HepG2 (cell line): Measurements from ENCODE around the gene ARF4. TPM values are rescaled to one million over a fixed set of nuclear protein-coding genes. Genes with fewer than 3 reads are reported as not detected.

ENCODE experiments used
- BRCA1 ChIP-seq: sonication (generic); formaldehyde crosslinking; IDR thresholded peaks from 2 replicates; pipeline ENCODE4 v1.4.0; 2020; ENCODE audit warnings: missing genetic modification reagents
- CENPX ChIP-seq: sonication (generic); formaldehyde crosslinking; IDR thresholded peaks from 2 replicates; pipeline ENCODE4 v1.9.0; 2021; ENCODE audit warnings: mild to moderate bottlenecking, missing genetic modification reagents, moderate library complexity
- CREM ChIP-seq, 2 experiments: sonication (generic) in 1 of 2; formaldehyde crosslinking in 1 of 2; IDR thresholded peaks; 2 replicates each; pipeline versions ENCODE4 v1.4.0 to v1.6.1; 2016 to 2020; ENCODE audit warnings: antibody characterized with exemption in 1 of 2, mild to moderate bottlenecking in 1 of 2, missing genetic modification reagents in 1 of 2
- KLF6 ChIP-seq: IDR thresholded peaks from 2 replicates; pipeline ENCODE4 v1.8.0; 2016; ENCODE audit warnings: missing biosample characterization, missing genetic modification reagents
- MED13 ChIP-seq: sonication (generic); formaldehyde crosslinking; IDR thresholded peaks from 2 replicates; pipeline ENCODE4 v1.5.0; 2020; ENCODE audit warnings: missing genetic modification reagents
- MEF2D ChIP-seq: sonication (generic); formaldehyde crosslinking; IDR thresholded peaks from 2 replicates; pipeline ENCODE4 v1.5.1; 2020; ENCODE audit warnings: mild to moderate bottlenecking, missing genetic modification reagents
- PRDM10 ChIP-seq: sonication (generic); formaldehyde crosslinking; IDR thresholded peaks from 2 replicates; pipeline ENCODE4 v1.4.0; 2020; ENCODE audit warnings: low read depth, missing genetic modification reagents
- RBM22 ChIP-seq: fragments of 200-400 bp; formaldehyde crosslinking; optimal IDR thresholded peaks from 2 replicates; pipeline ENCODE3; 2017; ENCODE audit warnings: mild to moderate bottlenecking, low read length, moderate library complexity
- RXRB ChIP-seq: IDR thresholded peaks from 2 replicates; pipeline ENCODE4 v1.6.1; 2016; ENCODE audit warnings: borderline replicate concordance, missing genetic modification reagents, missing compliant biosample characterization
- SMARCC2 ChIP-seq: fragments of 450-650 bp; IDR thresholded peaks from 2 replicates; pipeline ENCODE4 v1.6.1; 2017; ENCODE audit warnings: antibody characterized with exemption, mild to moderate bottlenecking
- SNAI1 ChIP-seq: sonication (generic); formaldehyde crosslinking; IDR thresholded peaks from 2 replicates; pipeline ENCODE4 v1.5.0; 2020; ENCODE audit warnings: mild to moderate bottlenecking, missing genetic modification reagents, borderline replicate concordance
- TRIM22 ChIP-seq: fragments of 450-650 bp; IDR thresholded peaks from 2 replicates; pipeline ENCODE4 v1.6.1; 2017
- ZNF230 ChIP-seq: sonication (generic); formaldehyde crosslinking; IDR thresholded peaks from 2 replicates; pipeline ENCODE4 v1.4.0; 2020; ENCODE audit warnings: mild to moderate bottlenecking, missing genetic modification reagents
- ZNF326 ChIP-seq: sonication (generic); formaldehyde crosslinking; IDR thresholded peaks from 2 replicates; pipeline ENCODE4 v1.4.0; 2020; ENCODE audit warnings: missing genetic modification reagents, borderline replicate concordance
- ZNF382 ChIP-seq: sonication (generic); formaldehyde crosslinking; IDR thresholded peaks from 2 replicates; pipeline ENCODE4 v1.5.0; 2020; ENCODE audit warnings: missing genetic modification reagents, mild to moderate bottlenecking, borderline replicate concordance
- ZNF552 ChIP-seq: sonication (generic); formaldehyde crosslinking; IDR thresholded peaks from 2 replicates; pipeline ENCODE4 v1.9.0; 2022; ENCODE audit warnings: missing genetic modification reagents, mild to moderate bottlenecking, borderline replicate concordance
- ZNF563 ChIP-seq: sonication (generic); formaldehyde crosslinking; IDR thresholded peaks from 2 replicates; pipeline ENCODE4 v1.8.0; 2022; ENCODE audit warnings: mild to moderate bottlenecking, moderate library complexity, missing genetic modification reagents
- polyA plus RNA-seq, 8 experiments: library from polyadenylated mRNA; depleted of rRNA in 3 of 8; stranded (reverse) in 7 of 8; unstranded in 1 of 8; fragments of >200 nt; fragmentation: Illumina TruSeq in 4 of 8; extraction: Trizol in 4 of 8; gene quantifications; 2 replicates each; pipeline versions ENCODE4 v1.2.1 to v1.2.3, GENCODE V29; 2011 to 2016; ENCODE audit warnings: low read depth in 4 of 8, missing spikeins in 1 of 8, mixed read lengths in 1 of 8; ENCODE audit not compliant: insufficient read depth in 1 of 8
- total RNA-seq, 5 experiments: library from RNA; depleted of rRNA; stranded (reverse); fragments of >200 nt; fragmentation: Illumina TruSeq; extraction: Trizol; gene quantifications; 2 replicates each; pipeline ENCODE4 v1.2.3, GENCODE V29; 2016; ENCODE audit warnings: low read depth in 1 of 5
- TF ChIP-seq, protein P1 (sequence below): fragments of 450-650 bp; IDR thresholded peaks from 2 replicates; pipeline ENCODE4 v1.6.1; 2017; ENCODE audit warnings: mild to moderate bottlenecking
- TF ChIP-seq, protein P2 (sequence below): IDR thresholded peaks from 2 replicates; pipeline ENCODE4 v1.6.1; 2018; ENCODE audit warnings: missing genetic modification reagents

The ARF4 gene
- total and polyA plus RNA-seq, 2 of the 13 experiments (the other 11 are each of a cell fraction or from before 2014, with no cell fraction given), result 184 to 250 TPM

DNA sequence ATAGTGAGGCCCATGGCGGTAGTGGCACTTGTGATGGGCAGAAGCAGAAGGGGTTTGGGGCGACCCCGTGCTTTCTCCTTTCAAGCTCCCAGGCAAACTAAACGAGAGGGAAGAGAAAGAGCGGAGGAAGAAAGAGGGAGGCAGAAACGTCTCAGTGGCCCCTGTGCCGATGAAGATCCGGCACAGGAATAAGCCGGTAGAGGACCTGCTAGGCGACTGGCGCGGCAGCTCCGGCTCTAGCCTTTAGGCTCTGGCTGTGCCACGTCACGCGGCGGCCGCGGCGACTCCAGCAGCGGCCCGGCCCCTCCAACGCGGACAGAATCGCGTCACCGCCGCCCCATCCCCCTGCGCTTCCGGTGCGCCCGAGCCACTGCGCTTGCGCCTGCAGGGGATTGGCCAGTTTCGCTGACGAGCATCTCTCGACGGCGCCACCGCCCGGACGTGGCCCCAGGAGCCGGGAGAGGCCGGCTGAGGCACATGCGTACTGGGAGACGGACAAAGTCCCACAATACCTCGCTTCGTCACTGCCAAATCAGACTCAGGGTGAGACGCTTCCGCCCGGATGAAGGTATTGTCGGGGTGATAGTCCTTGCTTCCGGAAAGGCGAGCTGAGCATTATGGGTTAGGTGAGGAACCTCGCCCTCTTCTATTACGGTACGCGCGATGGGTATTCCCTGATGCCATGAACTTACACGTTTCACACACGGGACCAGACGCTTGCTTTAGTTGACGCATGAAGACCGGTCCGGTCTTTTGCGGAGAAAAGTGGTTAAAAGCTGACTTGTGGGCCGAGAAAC is at the start of gene ARF4 (continued):
- TF ChIP-seq TRIM22 (no peak), PRDM10 (CRISPR knock-in tag) (no peak), RXRB (CRISPR knock-in tag) (peak; percentile 52), ZNF326 (no peak), BRCA1 (no peak), ZNF230 (no peak), ZNF382 (CRISPR knock-in tag) (no peak), RBM22 (no peak), KLF6 (CRISPR knock-in tag) (peak; percentile 56; the same call in 1 of the 2 replicates), MED13 (CRISPR knock-in tag) (no peak), SMARCC2 (no peak), CREM (IDR thresholded peaks at IDR 0.05) (peak; percentile 94), CREM (CRISPR knock-in tag; IDR thresholded peaks at IDR 0.05) (peak; percentile 70), SNAI1 (CRISPR knock-in tag) (no peak), ZNF552 (CRISPR knock-in tag) (peak; percentile 68), ZNF563 (CRISPR knock-in tag) (no peak), MEF2D (CRISPR knock-in tag) (peak; percentile 66; the same call in 1 of the 2 replicates), CENPX (CRISPR knock-in tag) (no peak)
- TF ChIP-seq, protein P1, sequence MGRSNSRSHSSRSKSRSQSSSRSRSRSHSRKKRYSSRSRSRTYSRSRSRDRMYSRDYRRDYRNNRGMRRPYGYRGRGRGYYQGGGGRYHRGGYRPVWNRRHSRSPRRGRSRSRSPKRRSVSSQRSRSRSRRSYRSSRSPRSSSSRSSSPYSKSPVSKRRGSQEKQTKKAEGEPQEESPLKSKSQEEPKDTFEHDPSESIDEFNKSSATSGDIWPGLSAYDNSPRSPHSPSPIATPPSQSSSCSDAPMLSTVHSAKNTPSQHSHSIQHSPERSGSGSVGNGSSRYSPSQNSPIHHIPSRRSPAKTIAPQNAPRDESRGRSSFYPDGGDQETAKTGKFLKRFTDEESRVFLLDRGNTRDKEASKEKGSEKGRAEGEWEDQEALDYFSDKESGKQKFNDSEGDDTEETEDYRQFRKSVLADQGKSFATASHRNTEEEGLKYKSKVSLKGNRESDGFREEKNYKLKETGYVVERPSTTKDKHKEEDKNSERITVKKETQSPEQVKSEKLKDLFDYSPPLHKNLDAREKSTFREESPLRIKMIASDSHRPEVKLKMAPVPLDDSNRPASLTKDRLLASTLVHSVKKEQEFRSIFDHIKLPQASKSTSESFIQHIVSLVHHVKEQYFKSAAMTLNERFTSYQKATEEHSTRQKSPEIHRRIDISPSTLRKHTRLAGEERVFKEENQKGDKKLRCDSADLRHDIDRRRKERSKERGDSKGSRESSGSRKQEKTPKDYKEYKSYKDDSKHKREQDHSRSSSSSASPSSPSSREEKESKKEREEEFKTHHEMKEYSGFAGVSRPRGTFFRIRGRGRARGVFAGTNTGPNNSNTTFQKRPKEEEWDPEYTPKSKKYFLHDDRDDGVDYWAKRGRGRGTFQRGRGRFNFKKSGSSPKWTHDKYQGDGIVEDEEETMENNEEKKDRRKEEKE, result no peak
- TF ChIP-seq, protein P2, sequence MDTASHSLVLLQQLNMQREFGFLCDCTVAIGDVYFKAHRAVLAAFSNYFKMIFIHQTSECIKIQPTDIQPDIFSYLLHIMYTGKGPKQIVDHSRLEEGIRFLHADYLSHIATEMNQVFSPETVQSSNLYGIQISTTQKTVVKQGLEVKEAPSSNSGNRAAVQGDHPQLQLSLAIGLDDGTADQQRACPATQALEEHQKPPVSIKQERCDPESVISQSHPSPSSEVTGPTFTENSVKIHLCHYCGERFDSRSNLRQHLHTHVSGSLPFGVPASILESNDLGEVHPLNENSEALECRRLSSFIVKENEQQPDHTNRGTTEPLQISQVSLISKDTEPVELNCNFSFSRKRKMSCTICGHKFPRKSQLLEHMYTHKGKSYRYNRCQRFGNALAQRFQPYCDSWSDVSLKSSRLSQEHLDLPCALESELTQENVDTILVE (CRISPR knock-in tag), result peak; percentile 82; the same call in 1 of the 2 replicates
